ENCODE results near the gene APOD.

The APOD gene

GRCh38 chr3:195554458-195554857 is 29.3 kb downstream of the APOD start:
- H3K4me3 ChIP-seq (ENCODE audit: low read depth, low read length) = no peak overlapping the region
- TF ChIP-seq, protein P1, sequence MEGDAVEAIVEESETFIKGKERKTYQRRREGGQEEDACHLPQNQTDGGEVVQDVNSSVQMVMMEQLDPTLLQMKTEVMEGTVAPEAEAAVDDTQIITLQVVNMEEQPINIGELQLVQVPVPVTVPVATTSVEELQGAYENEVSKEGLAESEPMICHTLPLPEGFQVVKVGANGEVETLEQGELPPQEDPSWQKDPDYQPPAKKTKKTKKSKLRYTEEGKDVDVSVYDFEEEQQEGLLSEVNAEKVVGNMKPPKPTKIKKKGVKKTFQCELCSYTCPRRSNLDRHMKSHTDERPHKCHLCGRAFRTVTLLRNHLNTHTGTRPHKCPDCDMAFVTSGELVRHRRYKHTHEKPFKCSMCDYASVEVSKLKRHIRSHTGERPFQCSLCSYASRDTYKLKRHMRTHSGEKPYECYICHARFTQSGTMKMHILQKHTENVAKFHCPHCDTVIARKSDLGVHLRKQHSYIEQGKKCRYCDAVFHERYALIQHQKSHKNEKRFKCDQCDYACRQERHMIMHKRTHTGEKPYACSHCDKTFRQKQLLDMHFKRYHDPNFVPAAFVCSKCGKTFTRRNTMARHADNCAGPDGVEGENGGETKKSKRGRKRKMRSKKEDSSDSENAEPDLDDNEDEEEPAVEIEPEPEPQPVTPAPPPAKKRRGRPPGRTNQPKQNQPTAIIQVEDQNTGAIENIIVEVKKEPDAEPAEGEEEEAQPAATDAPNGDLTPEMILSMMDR (IDR thresholded peaks at IDR 0.05; ENCODE audit: low read depth, low read length) = no peak
- TF ChIP-seq, protein P2, sequence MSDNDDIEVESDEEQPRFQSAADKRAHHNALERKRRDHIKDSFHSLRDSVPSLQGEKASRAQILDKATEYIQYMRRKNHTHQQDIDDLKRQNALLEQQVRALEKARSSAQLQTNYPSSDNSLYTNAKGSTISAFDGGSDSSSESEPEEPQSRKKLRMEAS (IDR thresholded peaks at IDR 0.05; ENCODE audit: low read depth, low read length) = no peak
- no peak for TF ChIP-seq MYC (IDR thresholded peaks at IDR 0.05; ENCODE audit: low read depth, low read length)
- TF ChIP-seq POLR2A (IDR thresholded peaks at IDR 0.05; ENCODE audit: extremely low read depth, insufficient read length) = no peak
- DNase-seq (ENCODE audit: low read depth) = no peak

DNA sequence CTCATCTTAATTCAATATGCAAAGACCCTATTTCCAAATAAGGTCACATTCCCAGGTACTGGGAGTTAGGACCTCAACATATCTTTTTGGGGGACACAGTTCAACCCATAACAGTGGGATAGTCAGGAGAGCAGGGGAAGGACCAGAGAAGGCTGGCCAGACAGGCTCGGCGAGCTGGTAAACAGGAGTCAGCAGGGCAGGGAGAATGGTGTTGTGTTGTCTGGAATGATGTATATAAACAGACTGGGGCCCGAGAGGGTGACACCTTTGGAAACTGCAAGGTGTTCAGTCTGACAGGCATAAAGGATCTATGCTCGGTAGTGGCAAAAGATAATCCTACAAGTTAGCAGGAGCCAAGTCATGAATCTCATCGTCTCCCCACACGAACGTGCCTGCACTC is 30.5 kb downstream of the APOD start:
- H3K4me3 ChIP-seq (ENCODE audit: low read depth, low read length) = no peak overlapping the region
- no peak for DNase-seq (ENCODE audit: low read depth)
- TF ChIP-seq, protein P1 (IDR thresholded peaks at IDR 0.05; ENCODE audit: low read depth, low read length) = no peak
- TF ChIP-seq MYC (IDR thresholded peaks at IDR 0.05; ENCODE audit: low read depth, low read length) (no peak), POLR2A (IDR thresholded peaks at IDR 0.05; ENCODE audit: extremely low read depth, insufficient read length) (no peak)
- TF ChIP-seq, protein P2 (IDR thresholded peaks at IDR 0.05; ENCODE audit: low read depth, low read length) = no peak

GRCh38 chr3:195551381-195551978 is 32.3 kb downstream of the APOD start:
- H3K4me3 ChIP-seq (ENCODE audit: low read depth, low read length) = no peak overlapping the region
- TF ChIP-seq MYC (IDR thresholded peaks at IDR 0.05; ENCODE audit: low read depth, low read length) (no peak), POLR2A (IDR thresholded peaks at IDR 0.05; ENCODE audit: extremely low read depth, insufficient read length) (no peak)
- TF ChIP-seq, protein P2 (IDR thresholded peaks at IDR 0.05; ENCODE audit: low read depth, low read length) = no peak
- TF ChIP-seq, protein P1 (IDR thresholded peaks at IDR 0.05; ENCODE audit: low read depth, low read length) = no peak
- DNase-seq (ENCODE audit: low read depth) = no peak

GRCh38 chr3:195550723-195551122 is 33.0 kb downstream of the APOD start:
- no peak overlapping the region for H3K4me3 ChIP-seq (ENCODE audit: low read depth, low read length)
- TF ChIP-seq, protein P2 (IDR thresholded peaks at IDR 0.05; ENCODE audit: low read depth, low read length) = no peak
- no peak for TF ChIP-seq POLR2A (IDR thresholded peaks at IDR 0.05; ENCODE audit: extremely low read depth, insufficient read length)
- TF ChIP-seq, protein P1 (IDR thresholded peaks at IDR 0.05; ENCODE audit: low read depth, low read length) = no peak
- no peak for TF ChIP-seq MYC (IDR thresholded peaks at IDR 0.05; ENCODE audit: low read depth, low read length)
- no peak for DNase-seq (ENCODE audit: low read depth)

DNA sequence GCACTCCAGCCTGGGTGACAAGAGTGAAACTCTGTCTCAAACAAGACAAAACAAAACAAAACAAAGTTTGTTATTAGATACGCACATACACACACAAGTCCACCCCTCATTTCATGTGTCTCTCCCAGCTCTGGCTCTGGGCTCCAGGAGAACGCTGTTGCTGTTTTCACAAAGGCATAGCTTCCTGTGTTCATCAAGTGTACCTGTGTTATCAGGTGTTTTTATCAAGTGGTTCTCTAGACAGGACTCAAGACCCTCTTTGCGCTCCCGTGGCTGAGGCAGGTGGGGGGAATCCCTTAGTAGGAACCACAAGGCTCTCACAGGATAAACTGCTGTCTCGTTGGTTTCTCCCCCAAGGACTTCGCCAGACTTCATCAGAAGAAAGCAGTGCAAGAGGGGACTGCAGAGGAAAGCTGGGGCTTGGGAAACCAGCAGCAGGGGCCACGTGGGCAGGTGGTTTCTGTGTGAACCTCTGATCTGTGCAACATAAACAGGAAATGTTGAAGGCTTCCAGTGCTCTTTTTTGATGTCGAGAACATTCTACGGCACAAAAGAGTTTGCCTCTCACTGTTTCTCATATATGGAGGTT is 33.7 kb downstream of the APOD start:
- no peak overlapping the region for H3K4me3 ChIP-seq (ENCODE audit: low read depth, low read length)

More for the DNA sequence above, 33.7 kb downstream of the APOD start:
- TF ChIP-seq POLR2A (IDR thresholded peaks at IDR 0.05; ENCODE audit: extremely low read depth, insufficient read length) (no peak), MYC (IDR thresholded peaks at IDR 0.05; ENCODE audit: low read depth, low read length) (peak; percentile 61)
- TF ChIP-seq, protein P2 (IDR thresholded peaks at IDR 0.05; ENCODE audit: low read depth, low read length) = peak; percentile 87
- TF ChIP-seq, protein P1 (IDR thresholded peaks at IDR 0.05; ENCODE audit: low read depth, low read length) = no peak
- peak; percentile 18 for DNase-seq (ENCODE audit: low read depth)
